Measurements from ENCODE around the gene POLR2M. TPM values are rescaled to one million over a fixed set of nuclear protein-coding genes. Genes with fewer than 3 reads are reported as not detected.

The POLR2M gene
- total RNA-seq, 1 donor, result 71.7 TPM

DNA sequence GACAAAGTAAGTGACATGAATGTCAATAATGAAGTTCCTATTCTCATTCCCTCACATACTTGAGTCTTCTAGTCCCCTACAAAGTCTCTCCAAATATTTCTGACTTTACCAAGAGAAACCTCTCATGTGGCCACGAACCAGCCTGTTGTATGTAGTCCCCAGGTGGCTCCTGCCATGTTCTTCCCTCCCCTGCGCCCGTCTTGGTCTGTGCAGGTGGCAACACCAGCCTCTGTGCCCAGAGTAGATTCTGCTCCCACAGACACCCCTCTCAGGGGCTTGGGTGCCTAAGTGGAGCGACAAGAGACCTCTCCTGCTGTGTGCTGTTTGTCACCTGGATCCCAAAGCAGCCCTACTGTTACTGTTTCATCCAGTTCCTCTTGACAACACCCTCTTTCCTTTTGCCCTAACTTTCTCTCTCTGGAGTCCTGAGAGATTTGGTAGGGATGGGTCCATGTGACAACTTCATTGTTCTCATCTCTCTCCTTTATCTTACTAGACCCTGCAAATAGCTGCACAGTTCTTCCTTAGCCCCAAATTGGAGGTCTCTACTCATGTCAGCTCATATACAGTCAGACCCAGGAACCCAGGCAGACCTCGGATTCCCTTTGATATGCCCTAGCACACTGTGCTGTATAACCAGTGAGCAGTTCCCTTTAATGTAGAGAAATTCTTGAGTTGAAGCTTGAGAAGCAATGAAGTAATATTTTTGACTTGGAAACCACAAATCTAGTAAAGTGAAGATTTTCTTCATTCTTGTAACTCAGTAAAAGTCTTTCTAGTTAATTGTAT, 56.9 kb downstream of the POLR2M start:
- no peak for DNase-seq (ENCODE audit: low read depth)
- H3K4me3 ChIP-seq (ENCODE audit: low read depth, low read length), result no peak overlapping the region
- TF ChIP-seq, protein P1, sequence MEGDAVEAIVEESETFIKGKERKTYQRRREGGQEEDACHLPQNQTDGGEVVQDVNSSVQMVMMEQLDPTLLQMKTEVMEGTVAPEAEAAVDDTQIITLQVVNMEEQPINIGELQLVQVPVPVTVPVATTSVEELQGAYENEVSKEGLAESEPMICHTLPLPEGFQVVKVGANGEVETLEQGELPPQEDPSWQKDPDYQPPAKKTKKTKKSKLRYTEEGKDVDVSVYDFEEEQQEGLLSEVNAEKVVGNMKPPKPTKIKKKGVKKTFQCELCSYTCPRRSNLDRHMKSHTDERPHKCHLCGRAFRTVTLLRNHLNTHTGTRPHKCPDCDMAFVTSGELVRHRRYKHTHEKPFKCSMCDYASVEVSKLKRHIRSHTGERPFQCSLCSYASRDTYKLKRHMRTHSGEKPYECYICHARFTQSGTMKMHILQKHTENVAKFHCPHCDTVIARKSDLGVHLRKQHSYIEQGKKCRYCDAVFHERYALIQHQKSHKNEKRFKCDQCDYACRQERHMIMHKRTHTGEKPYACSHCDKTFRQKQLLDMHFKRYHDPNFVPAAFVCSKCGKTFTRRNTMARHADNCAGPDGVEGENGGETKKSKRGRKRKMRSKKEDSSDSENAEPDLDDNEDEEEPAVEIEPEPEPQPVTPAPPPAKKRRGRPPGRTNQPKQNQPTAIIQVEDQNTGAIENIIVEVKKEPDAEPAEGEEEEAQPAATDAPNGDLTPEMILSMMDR (IDR thresholded peaks at IDR 0.05; ENCODE audit: insufficient read depth, low read depth, low read length), result no peak

Other genes with a start within 250 kb of the POLR2M start
- under 0.01 and 0.43 TPM in 2 replicates for gene MYZAP, start 114.8 kb upstream of the POLR2M start, total RNA-seq